Hematopoietic multipotent progenitor cell treated with erythropoietin and hydrocortisone succinate and interleukin-3 and kit ligand, for 8 days (in vitro differentiated cells): Measurements from ENCODE around the gene TICAM2.

Experiments used
- DNase-seq: peaks from one replicate; pipeline ENCODE4 v3.0.0-alpha.2; 2015

TICAM2 gene

GRCh38 chr5:115561176-115561575 is 41.1 kb downstream of the TICAM2 start:
- DNase-seq: no peak

GRCh38 chr5:115559524-115559923 is 42.8 kb downstream of the TICAM2 start:
- DNase-seq: no peak

GRCh38 chr5:115558388-115558956 is 43.8 kb downstream of the TICAM2 start:
- DNase-seq: no peak

- DNase-seq: peak; percentile 18
These were observed 44.5 kb downstream of the TICAM2 start for GRCh38 chr5:115557667-115558387.

GRCh38 chr5:115556276-115556675 is 46.0 kb downstream of the TICAM2 start:
- no peak for DNase-seq

- no peak for DNase-seq
These were observed 47.1 kb downstream of the TICAM2 start for GRCh38 chr5:115555084-115555633.

GRCh38 chr5:115553082-115553481 is 49.2 kb downstream of the TICAM2 start:
- DNase-seq: no peak

GRCh38 chr5:115551415-115551814 is 50.9 kb downstream of the TICAM2 start:
- DNase-seq: peak; percentile 73

- peak; percentile 50 for DNase-seq
These were observed 53.1 kb downstream of the TICAM2 start for GRCh38 chr5:115549154-115549553.

GRCh38 chr5:115548683-115549082 is 53.6 kb downstream of the TICAM2 start:
- DNase-seq: no peak

GRCh38 chr5:115545351-115545882 is 56.9 kb downstream of the TICAM2 start:
- no peak for DNase-seq

GRCh38 chr5:115544436-115545350 is 57.6 kb downstream of the TICAM2 start, which contains the start of gene FEM1C:
FEM1C (minus strand) TSS chr5:115544775; CDS start chr5:115543493, 1,282 bp downstream.
- DNase-seq: peak; percentile 95

- peak; percentile 47 for DNase-seq
These were observed 58.2 kb downstream of the TICAM2 start for GRCh38 chr5:115544043-115544435.

GRCh38 chr5:115543365-115544042 is 58.8 kb downstream of the TICAM2 start:
- peak; percentile 12 for DNase-seq

- no peak for DNase-seq
These were observed 59.5 kb downstream of the TICAM2 start for GRCh38 chr5:115542651-115543364.

- DNase-seq: no peak
These were observed 60.2 kb downstream of the TICAM2 start for GRCh38 chr5:115542086-115542485.

GRCh38 chr5:115541611-115542010 is 60.7 kb downstream of the TICAM2 start:
- DNase-seq: no peak

GRCh38 chr5:115535479-115536035 is 66.7 kb downstream of the TICAM2 start:
- no peak for DNase-seq

- DNase-seq: no peak
These were observed 69.8 kb downstream of the TICAM2 start for GRCh38 chr5:115532517-115532916.

GRCh38 chr5:115531787-115532367 is 70.4 kb downstream of the TICAM2 start:
- no peak for DNase-seq

- no peak for DNase-seq
These were observed 70.9 kb downstream of the TICAM2 start for GRCh38 chr5:115531380-115531779.
